Femur (tissue), 1 donor: ENCODE data around the gene MIGA2.
"Not testable (repeated sequence)": the region's sequence is repeated elsewhere in the genome, so short reads cannot be mapped to it uniquely, and the experiment has no call there.

Experiments
- DNase-seq: peaks from one replicate; pipeline ENCODE4 v3.0.0-alpha.2; 2017

Gene MIGA2

GRCh38 chr9:129102791-129103594 lies 66.6 kb downstream of the MIGA2 start:
- no peak for DNase-seq

DNA sequence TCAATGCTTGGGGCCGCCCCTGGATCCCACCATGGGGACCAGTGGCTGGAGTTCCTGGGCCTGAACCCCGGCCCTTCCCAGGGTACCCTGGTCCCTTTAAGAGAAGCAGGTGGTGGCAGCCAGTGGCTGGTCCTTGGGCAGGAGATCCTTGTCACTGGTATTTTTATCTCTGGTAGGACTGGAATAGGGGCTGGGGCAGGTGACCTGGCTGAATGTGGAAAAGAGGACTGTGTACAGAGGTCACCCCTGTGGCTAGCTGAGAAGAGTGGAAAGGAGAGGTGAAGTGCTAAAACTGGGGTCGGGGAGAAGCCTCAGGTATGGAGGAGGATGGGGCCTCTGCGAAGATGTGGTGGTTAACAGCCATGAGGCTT lies 67.2 kb downstream of the MIGA2 start:
- DNase-seq: no peak

DNA sequence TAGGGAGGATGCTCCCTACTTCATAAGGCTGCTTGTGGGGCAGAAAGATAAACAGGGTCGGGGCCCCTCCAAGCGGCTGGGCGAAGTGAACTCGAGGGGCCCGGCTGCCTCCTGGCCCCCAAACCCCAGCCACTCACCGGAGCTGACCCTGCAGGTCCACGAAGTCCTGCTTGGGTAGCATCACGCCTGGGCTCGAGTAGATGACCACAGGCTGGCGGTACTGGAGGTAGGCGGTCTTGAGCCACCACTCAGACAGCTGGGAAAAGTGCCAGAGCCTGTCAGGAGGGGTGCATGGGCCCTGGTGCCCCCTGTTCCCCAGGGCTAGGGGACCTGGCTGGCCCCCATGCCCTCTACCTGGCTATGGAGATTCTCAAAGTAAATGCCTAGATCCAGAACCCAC lies 67.6 kb downstream of the MIGA2 start:
- no peak for DNase-seq

GRCh38 chr9:129105857-129106694 lies 69.7 kb downstream of the MIGA2 start:
- DNase-seq: no peak

- DNase-seq: no peak
Observed at GRCh38 chr9:129107651-129108050, 71.2 kb downstream of the MIGA2 start.

- no peak for DNase-seq
Observed at GRCh38 chr9:129108083-129108804, 71.8 kb downstream of the MIGA2 start.

- DNase-seq: no peak
Observed at GRCh38 chr9:129108805-129109536, 72.5 kb downstream of the MIGA2 start.

DNA sequence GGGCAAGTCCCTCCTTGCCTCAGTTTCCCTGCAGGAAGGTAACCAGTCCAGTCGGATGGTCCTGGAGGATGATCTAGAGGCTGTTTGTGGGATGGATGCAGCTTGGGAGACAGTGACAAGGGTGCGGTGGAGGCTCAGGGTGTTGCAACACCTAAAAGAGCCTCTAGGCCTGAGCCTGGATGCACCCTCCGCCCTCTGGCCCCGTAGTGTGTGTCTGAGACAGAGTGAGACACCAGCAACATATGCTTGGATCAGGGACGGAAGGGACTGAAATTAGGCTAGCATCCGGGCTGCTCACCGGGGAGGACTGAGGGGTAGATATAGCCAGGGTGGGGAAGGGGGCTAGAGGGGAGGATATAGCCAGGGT lies 73.1 kb downstream of the MIGA2 start:
- DNase-seq: no peak

DNA sequence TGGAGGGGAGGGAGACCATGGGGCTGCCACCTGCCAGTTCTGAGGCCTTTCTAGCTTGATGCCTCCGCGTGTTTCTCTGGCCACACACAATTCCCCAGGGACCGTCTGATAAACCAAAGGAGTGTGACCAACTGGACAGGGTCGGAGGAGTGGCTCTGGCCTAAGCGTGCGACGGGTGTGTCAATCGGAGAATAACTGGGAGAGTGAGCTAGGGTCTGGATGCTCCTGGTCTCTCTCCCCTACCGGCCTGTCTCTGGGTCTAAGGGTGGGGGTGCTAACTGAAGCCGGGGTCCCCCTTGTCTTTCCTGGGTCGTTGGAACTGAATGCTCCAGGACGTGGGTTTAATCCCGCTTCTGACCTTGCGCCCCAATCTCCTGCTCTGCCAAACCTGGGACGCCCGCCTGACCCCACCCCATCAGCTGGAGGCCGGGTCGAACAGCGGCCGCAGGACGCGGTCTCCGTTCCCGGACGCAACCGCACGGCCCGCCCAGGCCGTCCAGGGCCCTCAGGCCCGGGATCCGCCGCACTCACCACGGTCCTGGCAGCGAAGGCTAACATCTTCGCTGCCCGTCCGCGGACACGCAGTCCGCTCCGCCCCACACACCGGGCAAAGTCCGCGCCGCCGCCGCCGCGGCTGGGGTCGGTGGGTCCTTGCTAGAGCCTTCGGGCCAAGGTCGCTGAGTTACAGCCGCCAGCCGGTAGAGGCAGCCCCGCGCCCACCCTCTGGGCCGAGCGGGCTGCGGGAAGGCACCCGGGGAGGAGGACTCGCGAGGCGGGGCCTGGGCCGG lies 73.7 kb downstream of the MIGA2 start:
- DNase-seq: no peak

- DNase-seq: peak; percentile 99
Observed at GRCh38 chr9:129110740-129111527, 74.5 kb downstream of the MIGA2 start, which contains the start of the genes CRAT and PTPA. Gene CRAT, minus strand, starts transcription at chr9:129110793. Its CDS starts 284 bp downstream, at chr9:129110509. Gene PTPA, plus strand, starts transcription at chr9:129111415. Its CDS starts 186 bp downstream, at chr9:129111601.

DNA sequence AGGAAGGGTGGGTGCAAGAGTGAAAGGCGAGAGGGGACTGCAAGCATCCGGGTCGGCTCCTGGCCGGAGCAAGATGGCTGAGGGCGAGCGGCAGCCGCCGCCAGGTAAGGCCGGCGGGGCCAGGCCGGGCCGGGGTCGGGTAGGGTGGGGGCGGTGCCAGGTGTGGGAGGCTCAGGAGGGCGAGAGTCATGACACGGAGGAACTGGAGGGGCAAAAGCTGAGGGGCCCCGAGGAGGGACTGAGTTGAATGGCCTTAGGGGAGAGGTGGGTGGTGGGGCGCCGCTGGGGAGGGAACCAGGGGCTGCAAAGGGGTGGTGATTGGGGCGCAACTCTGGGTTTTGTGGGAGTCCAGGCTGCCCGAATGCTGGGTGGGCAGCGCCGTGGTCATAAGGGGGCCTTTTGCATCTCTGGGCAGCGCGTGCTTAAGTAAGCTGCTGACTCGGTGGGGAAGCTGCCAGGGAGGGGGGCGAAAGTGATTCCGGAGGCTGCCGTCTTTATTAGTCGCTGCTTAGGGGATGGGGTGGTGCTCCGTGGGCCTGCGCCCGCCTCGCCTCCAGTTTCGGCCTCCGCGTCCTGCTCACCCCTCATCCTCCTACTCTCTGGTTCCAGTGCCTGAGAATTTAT lies 75.2 kb downstream of the MIGA2 start:
- DNase-seq: peak; percentile 69

DNA sequence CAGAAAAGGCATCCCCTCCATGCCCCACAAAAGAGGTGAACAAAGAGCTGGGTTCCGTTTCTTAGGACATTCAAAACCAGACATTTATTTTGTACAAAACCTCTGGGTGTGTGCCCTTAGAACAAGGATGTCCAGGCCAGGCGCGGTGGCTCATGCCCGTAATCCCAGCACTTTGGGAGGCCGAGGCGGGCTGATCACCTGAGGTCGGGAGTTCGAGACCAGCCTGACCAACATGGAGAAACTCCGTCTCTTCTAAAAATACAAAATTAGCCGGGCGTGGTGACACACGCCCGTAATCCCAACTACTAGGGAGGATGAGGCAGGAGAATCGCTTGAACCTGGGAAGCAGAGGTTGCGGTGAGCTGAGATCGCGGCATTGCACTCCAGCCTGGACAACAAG lies 76.1 kb downstream of the MIGA2 start:
- DNase-seq: not testable (repeated sequence)

GRCh38 chr9:129113645-129114304 lies 77.3 kb downstream of the MIGA2 start:
- no peak for DNase-seq

DNA sequence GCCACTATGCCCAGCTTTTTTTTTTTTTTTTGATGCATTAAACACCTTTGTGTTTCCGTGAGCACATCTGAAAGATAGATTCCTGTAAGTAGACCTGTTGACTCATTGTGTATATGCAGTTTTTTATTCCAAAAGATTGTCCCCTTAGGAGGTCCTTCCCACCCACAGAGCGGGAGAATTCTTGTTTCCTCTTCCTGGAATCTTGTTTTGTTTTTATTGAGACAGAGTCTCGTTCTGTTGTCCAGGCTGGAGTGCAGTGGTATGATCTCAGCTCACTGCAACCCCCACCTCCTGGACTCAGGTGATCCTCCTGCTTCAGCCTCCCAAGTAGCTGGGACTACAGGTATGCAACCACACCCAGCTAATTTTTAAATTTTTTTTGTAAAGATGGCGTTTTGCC lies 82.4 kb downstream of the MIGA2 start:
- DNase-seq: no peak

DNA sequence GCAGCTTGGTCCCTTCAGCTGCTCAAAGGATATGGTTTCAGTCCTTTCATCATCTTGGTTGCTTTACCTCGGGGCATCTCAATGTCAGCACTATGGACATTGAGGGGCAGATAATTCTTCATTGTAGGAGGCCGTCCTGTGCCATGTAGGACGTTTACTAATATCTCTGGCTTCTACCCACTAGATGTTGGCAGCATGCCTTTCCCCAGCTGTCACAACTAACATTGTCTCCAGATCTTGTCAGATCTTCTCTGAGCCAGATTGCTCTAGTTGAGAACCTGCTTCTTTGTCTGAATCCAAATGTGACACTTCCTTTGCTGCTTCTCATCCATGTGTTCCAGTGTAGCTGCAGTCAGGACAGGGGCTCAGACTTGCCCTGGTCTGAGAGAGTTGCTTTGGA lies 85.1 kb downstream of the MIGA2 start:
- DNase-seq: no peak
